MM.1S (cell line): ENCODE measurements around the gene C9orf43.

Experiments
- DNase-seq: peaks from one replicate; pipeline ENCODE4 v3.0.0-alpha.2; 2015
- H2AFZ ChIP-seq: fragments of 300-600 bp; sonication (generic); 2 replicates; pipeline ENCODE4 v1.6.0; 2016; ENCODE audit warnings: antibody characterized with exemption, low read length
- H3F3A ChIP-seq: fragments of 300-600 bp; sonication (generic); 2 replicates; pipeline ENCODE4 v1.6.1; 2016; ENCODE audit warnings: mild to moderate bottlenecking, antibody characterized with exemption, low read length, moderate library complexity, mixed read lengths; ENCODE audit not compliant: insufficient read depth
- H3K27ac ChIP-seq: fragments of 300-600 bp; sonication (generic); 2 replicates; pipeline ENCODE4 v1.5.1; 2016; ENCODE audit warnings: mild to moderate bottlenecking, low read length
- H3K27me3 ChIP-seq: fragments of 300-600 bp; sonication (generic); replicated peaks from 2 replicates; pipeline ENCODE4 v1.6.0; 2016; ENCODE audit warnings: low read length; ENCODE audit not compliant: insufficient read depth
- H3K36me3 ChIP-seq: fragments of 300-600 bp; sonication (generic); replicated peaks from 2 replicates; pipeline ENCODE4 v1.6.1; 2016; ENCODE audit warnings: mild to moderate bottlenecking, low read length, mixed read lengths; ENCODE audit not compliant: insufficient read depth
- H3K4me1 ChIP-seq: fragments of 300-600 bp; sonication (generic); 2 replicates; pipeline ENCODE4 v1.6.1; 2016; ENCODE audit warnings: low read length, mixed read lengths
- H3K4me2 ChIP-seq: fragments of 300-600 bp; sonication (generic); 2 replicates; pipeline ENCODE4 v1.6.0; 2016; ENCODE audit warnings: low read depth, low read length
- H3K4me3 ChIP-seq: fragments of 300-600 bp; sonication (generic); 2 replicates; pipeline ENCODE4 v1.5.1; 2016; ENCODE audit warnings: low read length, mixed read lengths
- H3K79me2 ChIP-seq: fragments of 300-600 bp; sonication (generic); 2 replicates; pipeline ENCODE4 v1.6.1; 2016; ENCODE audit warnings: mixed run types, low read length, mixed read lengths
- H3K9ac ChIP-seq: fragments of 300-600 bp; sonication (generic); 2 replicates; pipeline ENCODE4 v1.6.1; 2016; ENCODE audit warnings: low read length, mixed read lengths
- H3K9me2 ChIP-seq: fragments of 300-600 bp; sonication (generic); replicated peaks from 2 replicates; pipeline ENCODE4 v1.6.1; 2016; ENCODE audit warnings: mild to moderate bottlenecking, low read length, mixed read lengths; ENCODE audit not compliant: insufficient read depth
- H3K9me3 ChIP-seq: fragments of 300-600 bp; sonication (generic); replicated peaks from 2 replicates; pipeline ENCODE4 v1.6.1; 2016; ENCODE audit warnings: mild to moderate bottlenecking, low read length, mixed read lengths; ENCODE audit not compliant: insufficient read depth
- H4K20me1 ChIP-seq: fragments of 300-600 bp; sonication (generic); 2 replicates; pipeline ENCODE4 v1.6.1; 2016; ENCODE audit warnings: mild to moderate bottlenecking, low read length, moderate library complexity, mixed read lengths; ENCODE audit not compliant: insufficient read depth
- CTCF ChIP-seq: fragments of 300-600 bp; sonication (generic); IDR thresholded peaks from 2 replicates; pipeline ENCODE4 v1.5.1; 2016; ENCODE audit warnings: antibody characterized with exemption, low read length, mixed read lengths
- EZH2 ChIP-seq: fragments of 300-600 bp; sonication (generic); optimal IDR thresholded peaks from 2 replicates; pipeline ENCODE3; 2017; ENCODE audit warnings: low read depth, mild to moderate bottlenecking, antibody characterized with exemption, low read length, mixed read lengths
- EZH2phosphoT487 ChIP-seq: fragments of 300-600 bp; sonication (generic); IDR thresholded peaks from 2 replicates; pipeline ENCODE4 v1.6.1; 2018; ENCODE audit warnings: antibody characterized with exemption, low read length

C9orf43 gene

GRCh38 chr9:113410207-113410864 is at the start of gene C9orf43, which contains the start of gene POLE3:
Gene C9orf43 (plus strand): TSS chr9:113410747. CDS start chr9:113413494, 2,747 bp downstream.
Gene POLE3 (minus strand): TSS chr9:113410675. CDS start chr9:113410293, 382 bp downstream.
- H4K20me1 ChIP-seq, result no peaks in the 10 kb centered on the region
- H3F3A ChIP-seq, result peaks cover 39% of the 10 kb centered on the region
- H2AFZ ChIP-seq, result peak within 1 kb of the TSS; percentile 89
- peak within 1 kb of the TSS; percentile 96 for H3K27ac ChIP-seq
- no peaks in the 10 kb centered on the region for H3K27me3 ChIP-seq
- TF ChIP-seq EZH2 (no peak), CTCF (no peak)
- DNase-seq, result peak; percentile 96
- peak within 1 kb of the TSS; percentile 98 for H3K9ac ChIP-seq
- H3K9me2 ChIP-seq, result no peaks in the 10 kb centered on the region
- H3K9me3 ChIP-seq, result no peaks in the 10 kb centered on the region
- peaks cover 3% of the 10 kb centered on the region; the same call in 1 of the 2 replicates for H3K36me3 ChIP-seq
- peaks cover 29% of the 10 kb centered on the region for H3K4me1 ChIP-seq
- H3K79me2 ChIP-seq, result peaks cover 28% of the 10 kb centered on the region
- H3K4me3 ChIP-seq, result peak within 1 kb of the TSS; percentile 99
- H3K4me2 ChIP-seq, result peak within 1 kb of the TSS; percentile 100

- H3K4me2 ChIP-seq, result no peak overlapping the region
- no peak overlapping the region for H2AFZ ChIP-seq
- H3K4me3 ChIP-seq, result no peak overlapping the region
- H3K27ac ChIP-seq, result no peak overlapping the region
- H3K9me2 ChIP-seq, result no peaks in the 10 kb centered on the region
- no peak for DNase-seq
- no peaks in the 10 kb centered on the region for H3K9me3 ChIP-seq
- H3F3A ChIP-seq, result no peaks in the 10 kb centered on the region
- no peak overlapping the region for H3K9ac ChIP-seq
- H4K20me1 ChIP-seq, result no peaks in the 10 kb centered on the region
- TF ChIP-seq CTCF (no peak), EZH2 (no peak), EZH2phosphoT487 (no peak)
- H3K4me1 ChIP-seq, result no peaks in the 10 kb centered on the region
- peaks cover 13% of the 10 kb centered on the region for H3K79me2 ChIP-seq
- no peaks in the 10 kb centered on the region for H3K36me3 ChIP-seq
- H3K27me3 ChIP-seq, result no peaks in the 10 kb centered on the region
Observed at GRCh38 chr9:113361304-113362018, 49.1 kb upstream of the C9orf43 start.

- TF ChIP-seq EZH2phosphoT487 (no peak), CTCF (no peak), EZH2 (no peak)
- H3K36me3 ChIP-seq, result no peaks in the 10 kb centered on the region
- H3K27ac ChIP-seq, result no peak overlapping the region
- H3K4me1 ChIP-seq, result no peaks in the 10 kb centered on the region
- H3K4me2 ChIP-seq, result no peak overlapping the region
- H3K4me3 ChIP-seq, result no peak overlapping the region
- H3K27me3 ChIP-seq, result no peaks in the 10 kb centered on the region
- no peak overlapping the region for H2AFZ ChIP-seq
- peaks cover 7% of the 10 kb centered on the region for H3K79me2 ChIP-seq
- no peaks in the 10 kb centered on the region for H3K9me2 ChIP-seq
- DNase-seq, result no peak
- H3K9ac ChIP-seq, result no peak overlapping the region
- no peaks in the 10 kb centered on the region for H4K20me1 ChIP-seq
- H3F3A ChIP-seq, result no peaks in the 10 kb centered on the region
- no peaks in the 10 kb centered on the region for H3K9me3 ChIP-seq
Observed at GRCh38 chr9:113363336-113363735, 47.2 kb upstream of the C9orf43 start.
